Renal pelvis (tissue), 4 donors: ENCODE results near the gene CHD9NB. TPM values are rescaled to one million over a fixed set of nuclear protein-coding genes. Genes with fewer than 3 reads are reported as not detected.
"Not testable (repeated sequence)": the region's sequence is repeated elsewhere in the genome, so short reads cannot be mapped to it uniquely, and the experiment has no call there.

Experiments
- DNase-seq: peaks from one replicate; pipeline ENCODE4 v3.0.0-alpha.2; 2013
- polyA plus RNA-seq, 3 donors: library from polyadenylated mRNA; unstranded; fragments of 120-200 nt; gene quantifications; one replicate each; pipeline ENCODE4 v1.2.1, GENCODE V29; 2013; ENCODE audit not compliant: insufficient read length in 3 of 3

The CHD9NB gene
- polyA plus RNA-seq, 3 donors: 7.9 to 13.6 (median 10.6) TPM

GRCh38 chr16:53058882-53059281 is 6.2 kb upstream of the CHD9NB start:
- DNase-seq: no peak

- no peak for DNase-seq
Observed at GRCh38 chr16:53058441-53058840, 5.7 kb upstream of the CHD9NB start.

GRCh38 chr16:53057658-53058057 is 5.0 kb upstream of the CHD9NB start:
- DNase-seq: no peak

GRCh38 chr16:53056392-53056881 is 3.7 kb upstream of the CHD9NB start:
- no peak for DNase-seq

- DNase-seq: no peak
Observed at GRCh38 chr16:53055541-53056391, 3.1 kb upstream of the CHD9NB start.

GRCh38 chr16:53054670-53055485 is 2.2 kb upstream of the CHD9NB start, which contains the start of gene CHD9:
Gene CHD9, plus strand, starts transcription at chr16:53054991. Its CDS starts 101,099 bp downstream, at chr16:53156090.
- peak; percentile 90 for DNase-seq

GRCh38 chr16:53053967-53054669 is 1.4 kb upstream of the CHD9NB start:
- no peak for DNase-seq

GRCh38 chr16:53051255-53051654 is 1.4 kb downstream of the CHD9NB start:
- not testable (repeated sequence) for DNase-seq

- DNase-seq: no peak
Observed at GRCh38 chr16:53048139-53048915, 4.4 kb downstream of the CHD9NB start.

- DNase-seq: not testable (repeated sequence)
Observed at GRCh38 chr16:53047515-53047914, 5.2 kb downstream of the CHD9NB start.

- no peak for DNase-seq
Observed at GRCh38 chr16:53045341-53046220, 7.1 kb downstream of the CHD9NB start.

- DNase-seq: peak; percentile 57
Observed at GRCh38 chr16:53043986-53044601, 8.6 kb downstream of the CHD9NB start.

GRCh38 chr16:53043428-53043831 is 9.3 kb downstream of the CHD9NB start:
- DNase-seq: no peak

GRCh38 chr16:53042235-53042701 is 10.4 kb downstream of the CHD9NB start:
- DNase-seq: no peak

- no peak for DNase-seq
Observed at GRCh38 chr16:53041320-53042051, 11.2 kb downstream of the CHD9NB start.

GRCh38 chr16:53040788-53041187 is 11.9 kb downstream of the CHD9NB start:
- DNase-seq: no peak

- DNase-seq: not testable (repeated sequence)
Observed at GRCh38 chr16:53036711-53037110, 16.0 kb downstream of the CHD9NB start.

- DNase-seq: no peak
Observed at GRCh38 chr16:53036066-53036465, 16.6 kb downstream of the CHD9NB start.
